C4-2B (cell line): ENCODE measurements around the gene GNB1L.

Experiments used
- H3K27ac ChIP-seq: fragments of 450-650 bp; 2 replicates; pipeline ENCODE4 v1.5.1; 2017
- CTCF ChIP-seq: fragments of 450-650 bp; conservative IDR thresholded peaks from 2 replicates; pipeline ENCODE4 v1.5.1; 2017; ENCODE audit warnings: mild to moderate bottlenecking
- ZFX ChIP-seq: fragments of 450-650 bp; IDR thresholded peaks from 2 replicates; pipeline ENCODE4 v1.6.1; 2017

GNB1L gene

GRCh38 chr22:19740586-19740985 is 114.1 kb downstream of the GNB1L start:
- no peak overlapping the region for H3K27ac ChIP-seq
- no peak for TF ChIP-seq CTCF
- TF ChIP-seq ZFX: no peak

GRCh38 chr22:19739911-19740449 is 114.7 kb downstream of the GNB1L start:
- no peak overlapping the region for H3K27ac ChIP-seq

GRCh38 chr22:19739448-19739895 is 115.2 kb downstream of the GNB1L start:
- no peak overlapping the region for H3K27ac ChIP-seq
- TF ChIP-seq CTCF (no peak), ZFX (no peak)

More at GRCh38 chr22:19739911-19740449, 114.7 kb downstream of the GNB1L start:
- TF ChIP-seq CTCF (no peak), ZFX (no peak)

- H3K27ac ChIP-seq: no peak overlapping the region
- no peak for TF ChIP-seq CTCF
- TF ChIP-seq ZFX: no peak
These were observed 115.8 kb downstream of the GNB1L start for GRCh38 chr22:19738664-19739447.

GRCh38 chr22:19737846-19738663 is 116.6 kb downstream of the GNB1L start:
- no peak for TF ChIP-seq CTCF
- TF ChIP-seq ZFX: no peak
- no peak overlapping the region for H3K27ac ChIP-seq

- TF ChIP-seq ZFX (no peak), CTCF (no peak)
- no peak overlapping the region for H3K27ac ChIP-seq
These were observed 118.8 kb downstream of the GNB1L start for GRCh38 chr22:19735665-19736510.
